ENCODE data around the gene PRSS16.
A peak's percentile ranks its signal among the peaks of the same experiment; 100 is the strongest.

The PRSS16 gene

DNA sequence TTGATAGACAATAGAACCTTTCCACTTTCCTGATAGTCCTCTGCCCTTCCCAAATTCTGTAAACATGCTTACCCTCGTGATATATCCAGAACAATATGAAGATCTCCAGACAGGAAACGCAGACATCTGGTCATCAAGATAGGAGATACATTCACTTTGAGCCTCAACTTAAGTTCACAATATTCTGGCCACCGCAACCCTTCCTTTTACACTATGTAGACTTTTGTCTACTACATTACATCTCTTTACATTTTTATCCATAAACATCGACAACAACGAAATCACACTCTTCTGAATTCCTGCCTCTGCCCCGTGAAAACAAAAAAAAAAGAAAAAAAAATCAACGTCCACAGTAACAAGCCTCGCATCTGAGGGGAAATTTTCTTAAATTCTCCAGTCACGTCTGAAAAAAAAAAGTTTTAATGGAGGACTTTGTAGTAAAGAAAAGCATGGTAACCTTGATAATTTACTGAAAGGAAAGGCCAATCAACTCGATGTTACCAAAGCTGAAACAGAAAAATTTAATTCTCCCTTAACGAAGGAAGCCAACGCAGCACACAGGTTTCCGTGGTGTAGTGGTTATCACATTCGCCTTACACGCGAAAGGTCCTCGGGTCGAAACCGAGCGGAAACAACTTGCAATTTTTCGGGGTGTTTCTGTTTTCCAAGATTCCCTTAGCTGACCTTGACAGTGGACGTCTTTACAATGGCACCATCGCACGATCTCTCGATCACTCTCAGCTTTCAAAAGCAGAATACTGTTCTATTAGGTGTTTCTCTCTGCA is 42.8 kb downstream of the PRSS16 start:
- H3K4me3 ChIP-seq (ENCODE audit: low read depth, low read length) = no peak overlapping the region
- ChIA-PET POLR2A (no interaction called here), CTCF (no interaction called here)
- DNase-seq (ENCODE audit: low read depth, low spot score) = no peak
- TF ChIP-seq, protein P1, sequence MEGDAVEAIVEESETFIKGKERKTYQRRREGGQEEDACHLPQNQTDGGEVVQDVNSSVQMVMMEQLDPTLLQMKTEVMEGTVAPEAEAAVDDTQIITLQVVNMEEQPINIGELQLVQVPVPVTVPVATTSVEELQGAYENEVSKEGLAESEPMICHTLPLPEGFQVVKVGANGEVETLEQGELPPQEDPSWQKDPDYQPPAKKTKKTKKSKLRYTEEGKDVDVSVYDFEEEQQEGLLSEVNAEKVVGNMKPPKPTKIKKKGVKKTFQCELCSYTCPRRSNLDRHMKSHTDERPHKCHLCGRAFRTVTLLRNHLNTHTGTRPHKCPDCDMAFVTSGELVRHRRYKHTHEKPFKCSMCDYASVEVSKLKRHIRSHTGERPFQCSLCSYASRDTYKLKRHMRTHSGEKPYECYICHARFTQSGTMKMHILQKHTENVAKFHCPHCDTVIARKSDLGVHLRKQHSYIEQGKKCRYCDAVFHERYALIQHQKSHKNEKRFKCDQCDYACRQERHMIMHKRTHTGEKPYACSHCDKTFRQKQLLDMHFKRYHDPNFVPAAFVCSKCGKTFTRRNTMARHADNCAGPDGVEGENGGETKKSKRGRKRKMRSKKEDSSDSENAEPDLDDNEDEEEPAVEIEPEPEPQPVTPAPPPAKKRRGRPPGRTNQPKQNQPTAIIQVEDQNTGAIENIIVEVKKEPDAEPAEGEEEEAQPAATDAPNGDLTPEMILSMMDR (IDR thresholded peaks at IDR 0.05; ENCODE audit: insufficient read depth, low read length, missing control alignments) = no peak

DNA sequence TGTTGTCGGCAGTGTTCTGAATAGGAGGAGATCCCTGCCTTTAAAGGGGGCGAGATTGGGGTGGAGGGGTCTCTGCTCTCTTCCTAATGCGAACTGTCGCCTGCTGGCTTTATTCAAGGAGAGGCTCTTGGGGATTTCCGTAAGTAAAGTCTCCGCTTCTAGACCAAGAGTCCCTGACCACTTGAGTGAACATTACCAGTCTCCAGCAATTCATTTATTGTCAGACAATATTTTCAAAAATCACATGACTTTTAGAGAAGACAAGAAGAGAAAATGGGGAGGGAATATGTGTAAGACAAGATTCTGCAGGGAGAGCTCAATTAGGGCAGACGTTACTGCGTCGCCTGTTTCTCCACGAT is 43.3 kb downstream of the PRSS16 start:
- ChIA-PET POLR2A (no interaction called here), CTCF (no interaction called here)
- H3K4me3 ChIP-seq (ENCODE audit: low read depth, low read length) = no peak overlapping the region
- TF ChIP-seq, protein P1 (IDR thresholded peaks at IDR 0.05; ENCODE audit: insufficient read depth, low read length, missing control alignments) = no peak
- DNase-seq (ENCODE audit: low read depth, low spot score) = no peak

DNA sequence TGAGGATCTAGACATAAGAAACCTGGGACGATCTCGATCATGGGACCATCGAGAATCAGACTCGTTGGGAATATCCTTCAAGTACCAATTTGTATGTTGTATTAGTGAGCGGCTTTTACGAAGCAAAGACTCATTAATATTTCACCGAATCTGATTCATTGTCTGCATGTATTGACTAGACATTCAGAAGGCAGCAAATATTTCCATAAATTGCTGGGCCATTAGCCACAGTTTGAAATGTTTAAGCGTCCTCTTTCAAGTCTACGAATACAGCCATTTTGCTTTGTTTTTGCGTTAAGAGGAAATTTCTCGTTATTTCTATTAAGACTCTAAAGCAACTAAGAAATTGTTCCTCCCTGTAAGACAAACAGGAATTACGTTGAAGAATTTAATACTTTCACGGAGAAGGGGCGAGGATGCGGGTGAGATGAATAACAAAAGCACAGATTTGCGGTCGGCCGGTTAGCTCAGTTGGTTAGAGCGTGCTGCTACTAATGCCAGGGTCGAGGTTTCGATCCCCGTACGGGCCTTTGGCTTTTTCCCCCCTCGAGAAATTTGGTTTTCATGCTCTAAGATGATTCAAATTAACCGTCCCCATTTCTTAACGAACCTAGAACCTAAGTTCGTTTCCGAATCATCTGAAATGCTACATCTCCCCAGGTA is 46.1 kb downstream of the PRSS16 start:
- TF ChIP-seq, protein P1 (IDR thresholded peaks at IDR 0.05; ENCODE audit: insufficient read depth, low read length, missing control alignments) = no peak
- ChIA-PET CTCF (interaction anchor here (1.7 kb wide), 1 partner anchor 19 kb away, joined by 6 read pairs; no protein-coding TSS in a partner anchor), POLR2A (no interaction called here)
- no peak overlapping the region; the same call in 1 of the 2 replicates for H3K4me3 ChIP-seq (ENCODE audit: low read depth, low read length)
- DNase-seq (ENCODE audit: low read depth, low spot score) = no peak

DNA sequence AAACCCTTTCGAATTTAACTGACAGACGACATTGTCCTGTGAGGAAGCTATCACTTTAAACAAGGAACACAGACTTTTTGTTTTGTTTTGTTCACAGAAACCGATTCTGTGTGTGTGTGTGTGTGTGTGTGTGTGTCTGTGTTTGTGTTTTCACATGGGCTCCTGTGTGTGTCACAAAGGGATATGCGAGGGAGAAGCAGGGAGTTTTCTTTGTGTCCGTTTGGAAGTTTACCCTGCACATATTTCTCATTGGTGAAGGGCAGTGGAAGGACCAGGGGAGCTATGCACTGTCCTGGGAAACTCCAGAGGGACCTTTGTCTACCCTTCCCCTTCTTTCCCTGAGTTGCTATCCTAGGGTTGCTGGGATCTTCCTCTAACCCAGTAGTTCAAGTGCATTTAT is 46.9 kb downstream of the PRSS16 start:
- ChIA-PET CTCF (interaction anchor here (1.7 kb wide), 1 partner anchor 19 kb away, joined by 6 read pairs; no protein-coding TSS in a partner anchor), POLR2A (no interaction called here)
- DNase-seq (ENCODE audit: low read depth, low spot score) = no peak
- TF ChIP-seq, protein P1 (IDR thresholded peaks at IDR 0.05; ENCODE audit: insufficient read depth, low read length, missing control alignments) = no peak
- H3K4me3 ChIP-seq (ENCODE audit: low read depth, low read length) = no peak overlapping the region

DNA sequence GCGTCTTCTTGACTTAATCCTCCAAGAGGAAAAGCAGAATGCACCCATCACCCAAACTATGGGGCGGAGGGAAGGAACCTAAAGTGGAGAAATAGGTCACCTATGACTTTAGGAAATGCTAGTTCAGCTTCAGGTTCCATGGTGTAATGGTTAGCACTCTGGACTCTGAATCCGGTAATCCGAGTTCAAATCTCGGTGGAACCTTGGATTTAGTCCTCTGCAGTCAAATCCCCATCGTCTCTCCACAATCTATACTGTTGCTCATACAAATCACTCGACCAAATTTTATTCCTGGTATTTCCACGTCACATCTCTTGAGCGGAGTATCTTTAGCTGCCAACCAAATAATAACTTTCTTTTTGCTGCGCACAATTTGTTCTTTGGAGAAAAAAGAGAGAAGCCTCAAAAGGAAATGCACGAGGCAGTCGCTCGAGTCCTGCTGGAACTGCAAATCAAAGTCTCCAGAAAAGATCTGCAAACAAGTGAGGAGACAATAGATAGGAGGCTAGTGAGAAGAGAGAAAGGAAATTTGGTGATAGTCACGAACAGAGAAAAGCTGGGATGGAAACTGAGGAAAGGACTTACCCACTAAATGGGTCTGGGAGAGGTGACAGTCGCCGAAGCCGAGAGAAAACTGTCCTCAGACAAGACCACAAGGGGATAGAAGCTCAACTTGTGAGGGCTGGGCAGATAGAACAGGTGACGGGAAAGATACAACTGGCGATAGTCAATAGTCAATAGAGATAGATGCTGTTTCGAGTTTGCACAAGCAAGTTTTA is 48.0 kb downstream of the PRSS16 start:
- CTCF ChIA-PET = interaction anchor here (1.0 to 1.7 kb wide), 2 partner anchors 17 to 18 kb away, joined by 6 to 8 read pairs; partner anchors contain the start of gene POM121L2
- H3K4me3 ChIP-seq (ENCODE audit: low read depth, low read length) = peak overlapping the region; percentile 56
- TF ChIP-seq, protein P1 (IDR thresholded peaks at IDR 0.05; ENCODE audit: insufficient read depth, low read length, missing control alignments) = no peak
- peak; percentile 53 for DNase-seq (ENCODE audit: low read depth, low spot score)
- POLR2A ChIA-PET = interaction anchor here (2.0 kb wide), 1 partner anchor 177 kb away, joined by 5 read pairs; the partner anchor contains the start of gene ZNF184
